GM11168 (cell line): ENCODE measurements around the gene S1PR5.

ENCODE experiments used
- in situ Hi-C: fragments of 300-500 bp; cut with MboI; formaldehyde crosslinking; loops from one replicate; pipeline ENCODE4 v1.12.0; 2022; ENCODE audit warnings: low sequenced_read_pairs; ENCODE audit not compliant: unreplicated experiment

S1PR5 gene

DNA sequence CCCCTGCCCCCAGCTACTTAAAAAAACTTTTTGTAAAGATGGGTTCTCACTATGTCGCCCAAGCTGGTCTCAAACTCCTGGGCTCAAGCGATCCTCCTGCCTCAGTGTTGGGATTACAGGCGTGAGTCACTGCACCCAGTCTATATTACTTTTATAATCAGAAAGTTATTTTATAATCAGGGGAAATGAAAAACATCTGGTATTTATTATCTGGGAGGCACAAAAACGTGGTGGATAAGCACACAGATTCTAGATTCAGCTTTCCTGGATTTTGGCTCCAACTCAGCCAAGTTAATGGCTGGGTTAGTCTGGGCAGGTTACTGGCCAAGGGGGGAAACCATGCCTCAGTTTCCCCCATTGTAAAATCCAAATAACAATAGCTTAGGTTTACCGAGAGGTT lies 38.8 kb downstream of the S1PR5 start:
- in situ Hi-C loops: no loop called here

DNA sequence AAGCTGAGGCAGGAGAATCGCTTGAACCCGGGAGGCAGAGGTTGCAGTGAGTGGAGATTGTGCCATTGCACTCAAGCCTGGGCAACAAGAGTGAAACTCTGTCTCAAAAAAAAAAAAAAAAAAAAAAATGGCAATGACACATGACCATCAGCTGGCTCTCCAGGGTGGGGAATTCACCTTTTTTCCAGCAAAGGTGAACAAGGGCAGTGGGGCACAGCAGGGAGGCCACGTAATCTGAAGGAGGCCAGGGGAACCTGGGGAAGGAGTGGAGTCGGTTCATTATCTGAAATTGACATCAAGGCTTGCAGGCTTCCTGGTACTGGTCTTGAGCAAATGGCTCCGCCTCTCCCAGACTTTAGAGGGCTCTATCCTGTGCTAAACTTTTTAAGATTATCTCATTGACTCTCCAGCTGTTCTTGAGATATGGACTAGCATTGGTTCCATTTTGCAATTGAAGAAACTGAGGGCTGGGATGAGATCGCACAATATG lies 42.2 kb downstream of the S1PR5 start:
- in situ Hi-C loops: no loop called here

DNA sequence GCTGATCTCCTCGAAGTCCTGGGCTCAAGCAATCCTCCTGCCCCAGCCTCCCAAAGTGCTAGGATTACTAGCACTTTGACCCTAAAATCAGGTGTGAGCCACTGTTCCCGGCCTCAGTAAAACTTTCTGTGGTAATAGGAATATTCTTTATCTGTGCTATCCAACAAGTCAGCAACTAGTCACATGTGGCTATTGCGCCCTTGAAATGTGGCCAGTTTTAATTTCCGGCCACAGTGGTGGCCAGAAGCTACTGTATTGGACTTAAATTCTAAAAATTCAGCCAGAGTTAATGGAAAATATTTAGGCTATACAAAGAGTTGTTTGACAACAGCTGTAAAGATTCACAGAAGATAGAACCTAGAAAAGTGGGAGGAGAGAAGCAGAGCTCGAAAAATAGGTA lies 44.1 kb downstream of the S1PR5 start:
- in situ Hi-C loops: no loop called here

GRCh38 chr19:10471909-10472308 lies 45.3 kb downstream of the S1PR5 start:
- in situ Hi-C loops: no loop called here

GRCh38 chr19:10468133-10468532 lies 49.1 kb downstream of the S1PR5 start:
- in situ Hi-C loops: no loop called here

- in situ Hi-C loops: no loop called here
Observed at GRCh38 chr19:10467104-10467706, 50.0 kb downstream of the S1PR5 start.

- in situ Hi-C loops: no loop called here
Observed at GRCh38 chr19:10464456-10464855, 52.8 kb downstream of the S1PR5 start.
